ENCODE data around the gene PRPH. TPM values are rescaled to one million over a fixed set of nuclear protein-coding genes. Genes with fewer than 3 reads are reported as not detected.

Gene PRPH
- total and polyA plus RNA-seq, 9 of the 15 experiments (the other 6 are each of a cell fraction or from before 2014, with no cell fraction given) = 0.27 to 1.9 (median 1.3) TPM; not detected in 1

DNA sequence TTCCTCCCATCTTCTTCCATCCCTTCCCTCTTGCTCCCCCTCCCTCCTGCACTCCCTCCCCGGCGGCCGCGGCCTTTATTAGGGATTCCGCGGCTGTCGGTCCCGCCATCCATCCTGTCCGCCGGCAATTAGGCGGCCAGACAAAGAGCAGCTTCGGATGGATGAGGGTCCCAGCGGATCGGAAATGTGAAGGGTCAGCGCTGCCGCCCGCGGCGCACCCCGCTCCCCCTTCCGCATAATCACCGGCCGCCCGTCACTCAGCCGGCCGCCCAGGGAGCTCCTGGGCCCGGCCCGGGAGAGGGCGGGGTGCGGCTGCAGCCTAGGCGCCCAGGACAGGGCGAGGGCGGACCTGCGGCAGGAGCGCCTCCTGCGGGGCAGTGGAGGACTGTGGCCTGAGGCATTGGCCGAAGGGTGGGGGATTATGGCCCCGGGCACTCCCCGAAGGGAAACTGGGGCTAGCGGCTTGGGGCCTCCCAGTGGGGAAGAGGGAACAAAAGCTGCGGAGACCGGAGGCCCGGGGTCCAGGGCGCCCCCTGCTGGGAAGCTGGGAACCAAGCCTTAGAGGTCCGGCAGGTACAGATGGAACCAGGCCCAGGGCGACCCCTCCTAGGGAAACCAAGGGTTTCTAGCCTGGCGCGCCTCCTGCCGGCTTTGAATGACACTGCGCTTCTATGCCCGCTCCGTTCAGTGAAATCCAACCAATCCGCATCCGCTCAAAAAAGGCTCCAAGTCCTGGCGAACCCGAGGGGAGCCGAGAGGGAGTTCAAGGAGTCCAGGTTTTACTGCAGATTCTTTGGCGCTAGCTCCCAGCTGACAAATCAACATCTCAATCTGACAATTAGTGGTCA lies 47.3 kb downstream of the PRPH start (continued):
- TF ChIP-seq PRPF4 (IDR thresholded peaks at IDR 0.05; ENCODE audit: insufficient read depth, low read depth, low read length, poor library complexity, severe bottlenecking) (no peak), ARID1B (IDR thresholded peaks at IDR 0.05) (peak; percentile 43; the same call in 1 of the 2 replicates), SNRNP70 (optimal IDR thresholded peaks at IDR 0.05; ENCODE audit: low read depth, low read length) (no peak), ETS1 (conservative IDR thresholded peaks at IDR 0.05; ENCODE audit: control insufficient read depth, low read depth, low read length) (0 out of 2 replicates have a peak, but pooled peaks have one; percentile 22), ZNF134 (CRISPR knock-in tag; conservative IDR thresholded peaks at IDR 0.05) (no peak), FUS (optimal IDR thresholded peaks at IDR 0.05; ENCODE audit: low read depth, low read length) (no peak), ZNF507 (tag; conservative IDR thresholded peaks at IDR 0.05) (no peak), GABPA (tag; conservative IDR thresholded peaks at IDR 0.05; ENCODE audit: low read depth) (no peak), FOXA3 (CRISPR knock-in tag; conservative IDR thresholded peaks at IDR 0.05 in 1 of 2, IDR thresholded peaks at IDR 0.05 in 1 of 2) (no peak; a peak in 1 of 4 replicates), ZNF780A (CRISPR knock-in tag; IDR thresholded peaks at IDR 0.05) (no peak), NFIX (CRISPR knock-in tag; IDR thresholded peaks at IDR 0.05; ENCODE audit: low read depth) (no peak), ZNF197 (CRISPR knock-in tag; IDR thresholded peaks at IDR 0.05; ENCODE audit: low read depth) (no peak), ELF1 (tag; IDR thresholded peaks at IDR 0.05) (no peak), ZNF263 (CRISPR knock-in tag; IDR thresholded peaks at IDR 0.05; ENCODE audit: borderline replicate concordance) (0 out of 2 replicates have a peak, but pooled peaks have one; percentile 18), ZBTB11 (CRISPR knock-in tag; IDR thresholded peaks at IDR 0.05) (no peak), KDM2B (CRISPR knock-in tag; IDR thresholded peaks at IDR 0.05) (peak; percentile 93)

Data from K562 (cell line).